Gastroesophageal sphincter (tissue), 4 donors: Measurements from ENCODE around the gene C1R. TPM values are rescaled to one million over a fixed set of nuclear protein-coding genes. Genes with fewer than 3 reads are reported as not detected.

ENCODE experiments used
- ATAC-seq: fragments of 150-250 bp; one replicate; pipeline ENCODE4 v1.9.1; 2016; ENCODE audit warnings: mild to moderate bottlenecking, moderate library complexity
- H3K27ac ChIP-seq, 4 donors: fragments of 200-600 bp; sonication (generic) in 3 of 4; 1 replicate in 3 of 4; 2 replicates in 1 of 4; pipeline ENCODE4 v1.5.1; 2016 to 2019
- H3K27me3 ChIP-seq: fragments of 200-600 bp; sonication (generic); one replicate; pipeline ENCODE4 v1.5.1; 2019
- H3K36me3 ChIP-seq, 2 donors: fragments of 200-600 bp; sonication (generic); one replicate each; pipeline ENCODE4 v1.5.1; 2019; ENCODE audit warnings: control low read depth in 1 of 2
- H3K4me1 ChIP-seq, 3 donors: fragments of 200-600 bp; sonication (generic); 1 replicate in 2 of 3; 2 replicates in 1 of 3; pipeline ENCODE4 v1.5.1; 2016 to 2019; ENCODE audit warnings: control low read depth in 2 of 3
- H3K4me3 ChIP-seq, 2 donors: fragments of 200-600 bp; sonication (generic); one replicate each; pipeline ENCODE4 v1.5.1; 2019; ENCODE audit warnings: mild to moderate bottlenecking in 1 of 2, moderate library complexity in 1 of 2
- H3K9me3 ChIP-seq, 3 donors: fragments of 200-600 bp; sonication (generic); one replicate each; pipeline ENCODE4 v1.5.1; 2017 to 2019; ENCODE audit warnings: control low read depth in 2 of 3
- EP300 ChIP-seq: sonication (generic); formaldehyde crosslinking; IDR thresholded peaks from one replicate; pipeline ENCODE4 v1.6.1; 2017; ENCODE audit warnings: antibody characterized with exemption, mild to moderate bottlenecking
- POLR2A ChIP-seq, 2 donors: fragments of 450-650 bp; IDR thresholded peaks; one replicate each; pipeline ENCODE4 v1.6.1; 2017; ENCODE audit warnings: antibody characterized with exemption in 2 of 2, mild to moderate bottlenecking in 2 of 2, moderate library complexity in 1 of 2
- POLR2AphosphoS5 ChIP-seq: sonication (generic); formaldehyde crosslinking; IDR thresholded peaks from one replicate; pipeline ENCODE4 v1.6.1; 2017; ENCODE audit warnings: antibody characterized with exemption
- WGBS, 2 donors: methylation state at CpG; one replicate each; pipeline ENCODE4 v1.1.5; 2018; ENCODE audit warnings: low coverage in 1 of 2; 5-methylcytosine and 5-hydroxymethylcytosine counted together
- total RNA-seq, 4 donors: library from RNA; depleted of rRNA; stranded (reverse); fragments of >200 nt; gene quantifications; one replicate each; pipeline ENCODE4 v1.1.0, GENCODE V29; 2016
- TF ChIP-seq, protein P1 (sequence below), 4 experiments: fragments of 200-600 bp in 2 of 4; fragments of 450-650 bp in 2 of 4; sonication (generic) in 1 of 4; IDR thresholded peaks; one replicate each; pipeline ENCODE4 v1.5.1; 2017 to 2019; ENCODE audit warnings: antibody characterized with exemption in 4 of 4, mild to moderate bottlenecking in 2 of 4, moderate library complexity in 2 of 4

The C1R gene
- total RNA-seq, 4 donors from 2014 or later, result 330 to 846 (median 620) TPM

DNA sequence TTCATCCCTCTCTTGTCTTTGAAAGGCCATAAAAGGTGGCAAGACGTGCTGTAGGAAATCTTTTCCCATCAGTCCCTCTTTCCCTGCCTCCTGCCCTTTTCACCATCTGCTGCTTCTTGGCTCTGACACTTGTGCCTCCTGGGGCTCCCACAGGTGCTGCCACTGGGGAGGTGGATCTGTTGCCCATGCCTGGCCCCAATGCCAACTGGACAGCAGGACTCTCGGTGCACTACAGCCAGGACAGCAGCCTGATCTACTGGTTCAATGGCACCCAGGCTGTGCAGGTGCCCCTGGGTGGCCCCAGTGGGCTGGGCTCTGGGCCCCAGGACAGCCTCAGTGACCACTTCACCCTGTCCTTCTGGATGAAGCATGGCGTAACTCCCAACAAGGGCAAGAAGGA lies 44.4 kb upstream of the C1R start:
- 83 to 88% methylated on average over 1 of the region's 3 CpGs for WGBS, 2 donors
- ATAC-seq, result no peak
- no peak overlapping the region for H3K27ac ChIP-seq
- peaks cover 0 to 77% of the 10 kb centered on the region in 2 donors for H3K36me3 ChIP-seq
- no peaks in the 10 kb centered on the region for H3K9me3 ChIP-seq
- H3K4me1 ChIP-seq, result no peaks in the 10 kb centered on the region
- H3K4me3 ChIP-seq, result no peak overlapping the region
- no peak for TF ChIP-seq POLR2A (IDR thresholded peaks at IDR 0.05)
- TF ChIP-seq, protein P1, sequence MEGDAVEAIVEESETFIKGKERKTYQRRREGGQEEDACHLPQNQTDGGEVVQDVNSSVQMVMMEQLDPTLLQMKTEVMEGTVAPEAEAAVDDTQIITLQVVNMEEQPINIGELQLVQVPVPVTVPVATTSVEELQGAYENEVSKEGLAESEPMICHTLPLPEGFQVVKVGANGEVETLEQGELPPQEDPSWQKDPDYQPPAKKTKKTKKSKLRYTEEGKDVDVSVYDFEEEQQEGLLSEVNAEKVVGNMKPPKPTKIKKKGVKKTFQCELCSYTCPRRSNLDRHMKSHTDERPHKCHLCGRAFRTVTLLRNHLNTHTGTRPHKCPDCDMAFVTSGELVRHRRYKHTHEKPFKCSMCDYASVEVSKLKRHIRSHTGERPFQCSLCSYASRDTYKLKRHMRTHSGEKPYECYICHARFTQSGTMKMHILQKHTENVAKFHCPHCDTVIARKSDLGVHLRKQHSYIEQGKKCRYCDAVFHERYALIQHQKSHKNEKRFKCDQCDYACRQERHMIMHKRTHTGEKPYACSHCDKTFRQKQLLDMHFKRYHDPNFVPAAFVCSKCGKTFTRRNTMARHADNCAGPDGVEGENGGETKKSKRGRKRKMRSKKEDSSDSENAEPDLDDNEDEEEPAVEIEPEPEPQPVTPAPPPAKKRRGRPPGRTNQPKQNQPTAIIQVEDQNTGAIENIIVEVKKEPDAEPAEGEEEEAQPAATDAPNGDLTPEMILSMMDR (IDR thresholded peaks at IDR 0.05), result no peak
- TF ChIP-seq POLR2AphosphoS5, result no peak
- no peak for TF ChIP-seq EP300
- no peaks in the 10 kb centered on the region for H3K27me3 ChIP-seq

GRCh38 chr12:7136071-7136470 lies 43.8 kb upstream of the C1R start:
- Histone ChIP-seq H3K4me1 (peaks cover 0 to 5% (median 2%) of the 10 kb centered on the region in 3 donors), H3K4me3 (no peak overlapping the region), H3K27ac (no peak overlapping the region), H3K27me3 (no peaks in the 10 kb centered on the region), H3K9me3 (no peaks in the 10 kb centered on the region), H3K36me3 (peaks cover 0 to 71% of the 10 kb centered on the region in 2 donors)
- ATAC-seq, result no peak
- TF ChIP-seq POLR2AphosphoS5 (no peak), POLR2A (IDR thresholded peaks at IDR 0.05) (no peak), EP300 (no peak)
- TF ChIP-seq, protein P1 (IDR thresholded peaks at IDR 0.05), result no peak
- 60 to 94% methylated on average over 1 to 6 of the region's 7 CpGs for WGBS, 2 donors

GRCh38 chr12:7134396-7135166 lies 42.3 kb upstream of the C1R start:
- Histone ChIP-seq H3K36me3 (peaks cover 0 to 57% of the 10 kb centered on the region in 2 donors), H3K4me3 (no peak overlapping the region), H3K27me3 (no peaks in the 10 kb centered on the region), H3K27ac (no peak overlapping the region), H3K9me3 (no peaks in the 10 kb centered on the region), H3K4me1 (peaks cover 0 to 20% (median 10%) of the 10 kb centered on the region in 3 donors)
- ATAC-seq, result no peak
- WGBS, 2 donors, result 80 to 89% methylated on average over 1 to 7 of the region's 12 CpGs
- TF ChIP-seq EP300 (no peak), POLR2AphosphoS5 (no peak), POLR2A (IDR thresholded peaks at IDR 0.05) (no peak)
- TF ChIP-seq, protein P1 (IDR thresholded peaks at IDR 0.05), result no peak

DNA sequence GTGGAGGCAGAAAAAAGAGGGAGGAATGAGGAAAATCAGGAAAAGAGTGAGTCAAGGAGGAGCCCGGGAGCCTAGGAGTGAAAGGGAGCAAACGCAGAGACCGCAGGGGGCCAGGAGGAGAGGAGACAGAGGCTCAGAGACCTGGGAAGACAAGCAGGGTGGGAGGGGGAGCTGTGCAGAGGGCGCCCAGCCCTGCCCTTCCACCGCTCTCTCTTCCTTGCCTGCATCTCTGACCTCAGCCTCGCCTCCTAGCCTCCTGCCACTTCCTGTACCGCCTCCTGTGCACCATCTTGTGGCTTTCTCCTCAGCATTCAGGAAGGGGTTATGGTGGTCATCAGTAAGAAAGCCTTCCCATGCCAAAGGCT lies 39.2 kb upstream of the C1R start:
- Histone ChIP-seq H3K27me3 (no peaks in the 10 kb centered on the region), H3K27ac (peak overlapping the region in 3 of 4 donors; percentile 1 to 87 (median 76)), H3K4me3 (peak overlapping the region in 1 of 2 donors; percentile 65), H3K4me1 (peaks cover 0 to 35% (median 17%) of the 10 kb centered on the region in 3 donors), H3K9me3 (no peaks in the 10 kb centered on the region), H3K36me3 (peaks cover 0 to 33% of the 10 kb centered on the region in 2 donors)
- TF ChIP-seq EP300 (no peak), POLR2A (IDR thresholded peaks at IDR 0.05) (no peak), POLR2AphosphoS5 (no peak)
- TF ChIP-seq, protein P1 (IDR thresholded peaks at IDR 0.05), result no peak
- WGBS, 2 donors, result 42 to 50% methylated on average over 6 to 7 of the region's 7 CpGs
- ATAC-seq, result no peak
